MCF 10A (cell line): ENCODE results near the gene FXYD6. TPM values are rescaled to one million over a fixed set of nuclear protein-coding genes. Genes with fewer than 3 reads are reported as not detected.
A peak's percentile ranks its signal among the peaks of the same experiment; 100 is the strongest.

Source experiments
- BruUV-seq: library from RNA; stranded (reverse); fragments of 400-500 nt; replicated peaks from 2 replicates; lab custom pipeline; 2021; lab: Mats Ljungman, UMichigan
- CTCF ChIA-PET: fragments of 300-600 bp; sonication (Branson Sonifier 250); formaldehyde crosslinking; extraction: SDS; loops from one replicate; lab custom pipeline; 2021; ENCODE audit warnings: antibody characterized with exemption, inconsistent platforms; lab: Yijun Ruan, JAX
- POLR2A ChIA-PET: fragments of 300-600, 350-650 bp; sonication (Branson Sonifier 250); formaldehyde crosslinking; extraction: SDS; loops from one replicate; lab custom pipeline; 2020; ENCODE audit warnings: antibody characterized with exemption, inconsistent platforms; lab: Yijun Ruan, JAX
- DNase-seq: peaks from one replicate; pipeline ENCODE4 v3.0.0-alpha.2; 2018; ENCODE audit not compliant: unreplicated experiment
- H3K27ac Mint-ChIP-seq: one replicate; pipeline ENCODE4 v1.8.0; 2022; ENCODE audit warnings: mild to moderate bottlenecking, low read depth, mixed read lengths; ENCODE audit not compliant: unreplicated experiment
- H3K27me3 Mint-ChIP-seq: one replicate; pipeline ENCODE4 v1.8.0; 2022; ENCODE audit warnings: mixed read lengths; ENCODE audit not compliant: insufficient read depth, unreplicated experiment
- H3K36me3 Mint-ChIP-seq: one replicate; pipeline ENCODE4 v1.8.0; 2022; ENCODE audit warnings: mild to moderate bottlenecking, moderate library complexity, mixed read lengths; ENCODE audit not compliant: insufficient read depth, unreplicated experiment
- H3K4me1 Mint-ChIP-seq: one replicate; pipeline ENCODE4 v1.8.0; 2022; ENCODE audit warnings: mixed read lengths; ENCODE audit not compliant: insufficient read depth, unreplicated experiment
- H3K4me3 Mint-ChIP-seq: one replicate; pipeline ENCODE4 v1.8.0; 2022; ENCODE audit warnings: mild to moderate bottlenecking, moderate library complexity, mixed read lengths; ENCODE audit not compliant: unreplicated experiment
- H3K9me3 Mint-ChIP-seq: one replicate; pipeline ENCODE4 v1.8.0; 2022; ENCODE audit warnings: mixed read lengths; ENCODE audit not compliant: unreplicated experiment
- intact Hi-C: fragments of 100-400 bp; cut with micrococcal nuclease; formaldehyde crosslinking; loops from 2 replicates; pipeline ENCODE4 v1.14.1; 2022
- total RNA-seq: library from RNA; stranded (reverse); gene quantifications from 2 replicates; pipeline ENCODE4 v1.2.3, GENCODE V29; 2022
- TF ChIP-seq, protein P1 (sequence below): fragments of 200-600 bp; IDR thresholded peaks from one replicate; pipeline ENCODE4 v1.8.0; 2022; ENCODE audit warnings: antibody characterized with exemption, mild to moderate bottlenecking; ENCODE audit not compliant: unreplicated experiment

FXYD6 gene
- total RNA-seq, 1 experiment from 2014 or later = not detected

DNA sequence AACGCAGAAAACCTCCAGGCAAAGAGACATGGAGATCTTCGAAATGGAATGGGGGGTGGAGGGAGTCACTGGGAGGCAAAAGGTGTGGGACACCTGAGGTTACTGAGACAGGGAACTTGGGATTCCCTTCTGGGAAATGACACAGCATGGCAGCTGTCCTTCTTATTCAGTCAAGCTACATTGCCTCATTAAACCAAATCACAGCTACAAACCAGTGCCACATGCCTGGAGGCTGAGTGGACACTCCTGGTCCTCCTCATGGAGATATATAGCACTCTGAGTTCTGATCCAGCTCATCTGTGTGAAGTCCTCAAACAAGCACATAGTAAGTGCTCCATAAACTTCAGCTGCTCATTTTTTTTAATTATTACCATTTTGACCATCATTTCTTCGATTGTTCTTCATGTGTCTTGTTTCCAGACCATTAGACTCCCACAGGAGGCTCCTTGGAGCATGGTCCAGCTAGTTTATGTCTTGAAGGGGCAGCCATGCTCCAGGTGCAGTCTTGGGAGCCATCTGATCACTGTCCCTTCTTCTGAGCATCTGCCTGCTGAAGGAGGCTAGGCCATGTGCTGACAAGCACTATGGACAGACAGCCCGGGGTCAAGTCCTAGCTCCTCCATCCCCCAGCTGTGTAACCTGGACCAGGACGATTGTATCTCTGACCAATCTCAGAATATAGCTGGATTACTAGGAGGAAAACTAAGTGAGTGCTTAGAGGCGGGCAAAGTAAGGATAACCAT is 42.2 kb downstream of the FXYD6 start:
- DNase-seq = no peak
- no TSS peak for BruUV-seq
- Mint-ChIP-seq H3K27me3 (peaks cover 53% of the 10 kb centered on the region), H3K4me1 (no peaks in the 10 kb centered on the region), H3K4me3 (no peak overlapping the region), H3K36me3 (peaks cover 6% of the 10 kb centered on the region), H3K9me3 (no peaks in the 10 kb centered on the region), H3K27ac (no peak overlapping the region)
- intact Hi-C loops = no loop called here
- TF ChIP-seq, protein P1, sequence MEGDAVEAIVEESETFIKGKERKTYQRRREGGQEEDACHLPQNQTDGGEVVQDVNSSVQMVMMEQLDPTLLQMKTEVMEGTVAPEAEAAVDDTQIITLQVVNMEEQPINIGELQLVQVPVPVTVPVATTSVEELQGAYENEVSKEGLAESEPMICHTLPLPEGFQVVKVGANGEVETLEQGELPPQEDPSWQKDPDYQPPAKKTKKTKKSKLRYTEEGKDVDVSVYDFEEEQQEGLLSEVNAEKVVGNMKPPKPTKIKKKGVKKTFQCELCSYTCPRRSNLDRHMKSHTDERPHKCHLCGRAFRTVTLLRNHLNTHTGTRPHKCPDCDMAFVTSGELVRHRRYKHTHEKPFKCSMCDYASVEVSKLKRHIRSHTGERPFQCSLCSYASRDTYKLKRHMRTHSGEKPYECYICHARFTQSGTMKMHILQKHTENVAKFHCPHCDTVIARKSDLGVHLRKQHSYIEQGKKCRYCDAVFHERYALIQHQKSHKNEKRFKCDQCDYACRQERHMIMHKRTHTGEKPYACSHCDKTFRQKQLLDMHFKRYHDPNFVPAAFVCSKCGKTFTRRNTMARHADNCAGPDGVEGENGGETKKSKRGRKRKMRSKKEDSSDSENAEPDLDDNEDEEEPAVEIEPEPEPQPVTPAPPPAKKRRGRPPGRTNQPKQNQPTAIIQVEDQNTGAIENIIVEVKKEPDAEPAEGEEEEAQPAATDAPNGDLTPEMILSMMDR = no peak
- POLR2A ChIA-PET = no interaction called here
- CTCF ChIA-PET = interaction anchor here (0.5 to 3.8 kb wide), 10 partner anchors 9 to 408 kb away, joined by 3 to 51 read pairs (median 5); no protein-coding TSS in a partner anchor

DNA sequence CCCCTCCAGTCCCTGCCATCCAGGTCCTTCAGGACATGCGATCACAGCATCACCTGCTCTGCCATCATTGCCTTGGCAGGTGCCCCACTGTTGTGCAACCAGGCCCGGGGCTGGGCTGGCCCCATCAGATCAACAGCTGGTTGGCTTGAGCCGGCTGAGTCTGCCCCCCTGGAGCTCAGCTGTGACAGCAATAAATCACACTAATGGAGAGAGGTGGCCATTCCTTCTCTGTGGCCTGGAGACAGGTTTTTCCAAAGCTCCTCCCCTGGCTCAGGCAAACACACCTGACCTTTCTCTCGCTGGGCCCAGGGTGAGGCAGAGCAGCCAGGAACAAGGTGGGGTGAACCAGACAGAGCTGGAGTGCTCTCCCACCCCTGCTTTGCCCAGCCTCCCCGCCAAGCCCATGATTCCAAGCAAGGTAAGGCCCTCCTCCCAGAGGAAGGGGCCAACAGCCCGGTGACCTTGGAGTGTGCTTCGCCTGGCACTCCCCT is 43.0 kb downstream of the FXYD6 start:
- H3K9me3 Mint-ChIP-seq = no peaks in the 10 kb centered on the region
- ChIA-PET POLR2A (interaction anchor here (0.6 to 0.7 kb wide), 2 partner anchors 478 to 496 kb away, joined by 3 read pairs; no protein-coding TSS in a partner anchor), CTCF (interaction anchor here (0.5 to 3.8 kb wide), 11 partner anchors 10 to 1053 kb away, joined by 3 to 51 read pairs (median 4); no protein-coding TSS in a partner anchor)
- no peak overlapping the region for H3K4me3 Mint-ChIP-seq
- H3K4me1 Mint-ChIP-seq = peaks cover 5% of the 10 kb centered on the region
- intact Hi-C loops = no loop called here
- H3K27me3 Mint-ChIP-seq = peaks cover 46% of the 10 kb centered on the region
- no TSS peak for BruUV-seq
- TF ChIP-seq, protein P1 = no peak
- DNase-seq = peak; percentile 75
- H3K36me3 Mint-ChIP-seq = peaks cover 6% of the 10 kb centered on the region
- no peak overlapping the region for H3K27ac Mint-ChIP-seq

GRCh38 chr11:117832511-117832910 is 43.9 kb downstream of the FXYD6 start:
- Mint-ChIP-seq H3K36me3 (peaks cover 2% of the 10 kb centered on the region), H3K4me3 (no peak overlapping the region), H3K27me3 (peaks cover 37% of the 10 kb centered on the region), H3K27ac (peak overlapping the region; percentile 66), H3K4me1 (peaks cover 5% of the 10 kb centered on the region), H3K9me3 (no peaks in the 10 kb centered on the region)
- BruUV-seq = no TSS peak
- TF ChIP-seq, protein P1 = no peak
- intact Hi-C loops = no loop called here
- ChIA-PET POLR2A (no interaction called here), CTCF (interaction anchor here (0.5 to 3.8 kb wide), 7 partner anchors 11 to 406 kb away, joined by 3 to 51 read pairs (median 4); no protein-coding TSS in a partner anchor)
- no peak for DNase-seq

- Mint-ChIP-seq H3K27me3 (peaks cover 30% of the 10 kb centered on the region), H3K27ac (peak overlapping the region; percentile 66), H3K4me3 (no peak overlapping the region), H3K4me1 (peaks cover 5% of the 10 kb centered on the region), H3K36me3 (no peaks in the 10 kb centered on the region), H3K9me3 (no peaks in the 10 kb centered on the region)
- TF ChIP-seq, protein P1 = no peak
- DNase-seq = no peak
- ChIA-PET POLR2A (no interaction called here), CTCF (interaction anchor here (0.5 to 3.8 kb wide), 8 partner anchors 9 to 405 kb away, joined by 3 to 51 read pairs (median 4); no protein-coding TSS in a partner anchor)
- no TSS peak for BruUV-seq
- intact Hi-C loops = no loop called here
Observed at GRCh38 chr11:117831661-117832415, 44.6 kb downstream of the FXYD6 start.
